Tibial nerve (tissue), 3 donors: Measurements from ENCODE around the gene CCDC92.

Experiments
- POLR2A ChIP-seq, 2 donors: fragments of 450-650 bp; IDR thresholded peaks; one replicate each; pipeline ENCODE4 v1.6.1; 2017; ENCODE audit warnings: antibody characterized with exemption in 2 of 2, mild to moderate bottlenecking in 2 of 2, moderate library complexity in 2 of 2
- TF ChIP-seq, protein P1 (sequence below), 5 experiments: fragments of 200-600 bp in 3 of 5; fragments of 450-650 bp in 2 of 5; sonication (generic) in 3 of 5; IDR thresholded peaks; one replicate each; pipeline ENCODE4 v1.5.1; 2016 to 2019; ENCODE audit warnings: antibody characterized with exemption in 5 of 5, mild to moderate bottlenecking in 3 of 5, moderate library complexity in 2 of 5

DNA sequence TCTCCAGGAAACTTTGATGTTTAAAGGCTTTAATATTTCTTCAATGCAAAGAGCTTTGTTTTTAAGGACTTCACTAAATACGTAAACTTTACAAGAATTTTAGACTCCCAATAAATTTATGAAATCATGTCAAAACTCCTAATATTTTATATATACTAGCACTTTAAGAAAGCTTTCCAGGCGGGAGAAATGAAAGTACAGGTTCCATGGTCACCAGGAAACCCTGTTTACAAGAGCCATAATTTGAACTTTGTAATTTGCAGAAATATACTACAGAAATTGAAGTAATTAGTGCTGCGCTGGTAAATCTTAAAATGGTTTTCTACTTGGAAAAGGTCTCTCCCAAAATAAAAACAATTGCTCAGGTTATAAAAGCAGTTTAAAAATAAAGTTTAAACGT, 8.8 kb downstream of the CCDC92 start:
- TF ChIP-seq, protein P1, sequence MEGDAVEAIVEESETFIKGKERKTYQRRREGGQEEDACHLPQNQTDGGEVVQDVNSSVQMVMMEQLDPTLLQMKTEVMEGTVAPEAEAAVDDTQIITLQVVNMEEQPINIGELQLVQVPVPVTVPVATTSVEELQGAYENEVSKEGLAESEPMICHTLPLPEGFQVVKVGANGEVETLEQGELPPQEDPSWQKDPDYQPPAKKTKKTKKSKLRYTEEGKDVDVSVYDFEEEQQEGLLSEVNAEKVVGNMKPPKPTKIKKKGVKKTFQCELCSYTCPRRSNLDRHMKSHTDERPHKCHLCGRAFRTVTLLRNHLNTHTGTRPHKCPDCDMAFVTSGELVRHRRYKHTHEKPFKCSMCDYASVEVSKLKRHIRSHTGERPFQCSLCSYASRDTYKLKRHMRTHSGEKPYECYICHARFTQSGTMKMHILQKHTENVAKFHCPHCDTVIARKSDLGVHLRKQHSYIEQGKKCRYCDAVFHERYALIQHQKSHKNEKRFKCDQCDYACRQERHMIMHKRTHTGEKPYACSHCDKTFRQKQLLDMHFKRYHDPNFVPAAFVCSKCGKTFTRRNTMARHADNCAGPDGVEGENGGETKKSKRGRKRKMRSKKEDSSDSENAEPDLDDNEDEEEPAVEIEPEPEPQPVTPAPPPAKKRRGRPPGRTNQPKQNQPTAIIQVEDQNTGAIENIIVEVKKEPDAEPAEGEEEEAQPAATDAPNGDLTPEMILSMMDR (IDR thresholded peaks at IDR 0.05), result no peak
- TF ChIP-seq POLR2A (IDR thresholded peaks at IDR 0.05), result no peak
